Thymus (tissue), 11 donors: Measurements from ENCODE around the gene CELSR2. TPM values are rescaled to one million over a fixed set of nuclear protein-coding genes. Genes with fewer than 3 reads are reported as not detected.

Experiments used
- DNase-seq, 9 donors: peaks; one replicate each; pipeline ENCODE4 v3.0.0-alpha.2; 2013; ENCODE audit warnings: low spot score in 9 of 9, low read depth in 6 of 9, missing footprints in 1 of 9
- H3K27ac ChIP-seq, 2 donors: one replicate each; pipeline ENCODE4 v1.5.1; 2013; ENCODE audit warnings: control low read depth in 1 of 2, low read depth in 1 of 2, low read length in 1 of 2, mild to moderate bottlenecking in 1 of 2, moderate library complexity in 1 of 2
- H3K27me3 ChIP-seq, 2 donors: one replicate each; pipeline ENCODE4 v1.5.1; 2013; ENCODE audit warnings: low read length in 1 of 2; ENCODE audit not compliant: control insufficient read depth in 2 of 2, insufficient read depth in 1 of 2
- H3K36me3 ChIP-seq, 2 donors: one replicate each; pipeline ENCODE4 v1.5.1; 2013; ENCODE audit warnings: low read length in 1 of 2, mild to moderate bottlenecking in 1 of 2, moderate library complexity in 1 of 2; ENCODE audit not compliant: control insufficient read depth in 2 of 2, insufficient read depth in 2 of 2
- H3K4me1 ChIP-seq, 2 donors: one replicate each; pipeline ENCODE4 v1.5.1; 2013; ENCODE audit warnings: low read length in 2 of 2; ENCODE audit not compliant: control insufficient read depth in 2 of 2, insufficient read depth in 2 of 2
- H3K4me3 ChIP-seq, 2 donors: one replicate each; pipeline ENCODE4 v1.5.1; 2013; ENCODE audit warnings: low read length in 2 of 2, control low read depth in 1 of 2, mild to moderate bottlenecking in 1 of 2
- H3K9me3 ChIP-seq, 2 donors: one replicate each; pipeline ENCODE4 v1.5.1; 2013; ENCODE audit warnings: low read length in 1 of 2, mild to moderate bottlenecking in 1 of 2; ENCODE audit not compliant: control insufficient read depth in 2 of 2, insufficient read depth in 1 of 2
- WGBS: extraction: QIAGEN DNeasy Blood & Tissue Kit; methylation state at CpG from one replicate; pipeline ENCODE4 v1.1.7; 2013; 5-methylcytosine and 5-hydroxymethylcytosine counted together
- polyA plus RNA-seq: library from polyadenylated mRNA; stranded (reverse); fragments of 200-250 nt; gene quantifications from one replicate; pipeline ENCODE4 v1.2.3, GENCODE V29; 2013
- total RNA-seq: library from RNA; stranded (reverse); fragments of 120-200 nt; gene quantifications from one replicate; pipeline ENCODE4 v1.2.4, GENCODE V29; 2013
- donor health status: healthy.

The CELSR2 gene
- total and polyA plus RNA-seq, 2 donors = 1.2 to 2.5 TPM

DNA sequence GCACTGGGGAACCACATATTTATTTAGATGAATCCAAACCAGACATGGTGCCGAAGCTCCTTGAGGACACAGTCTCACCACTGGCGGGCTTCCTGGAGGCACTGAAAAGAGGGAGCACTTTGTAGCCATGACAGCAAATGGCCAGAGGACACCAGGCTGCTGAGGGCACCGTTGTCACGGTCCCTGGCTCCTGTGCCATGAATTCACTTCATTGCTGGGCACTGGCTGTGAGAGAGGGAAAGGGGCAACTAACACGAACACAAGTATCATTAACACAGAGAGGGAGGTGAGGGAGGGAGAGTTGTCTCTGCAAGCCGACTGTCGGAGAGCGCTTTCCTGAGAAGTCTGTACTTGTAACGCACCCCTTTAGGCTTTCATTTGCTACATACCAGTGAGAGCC lies 43.0 kb downstream of the CELSR2 start:
- Histone ChIP-seq H3K9me3 (no peaks in the 10 kb centered on the region), H3K4me1 (no peaks in the 10 kb centered on the region), H3K27ac (no peak overlapping the region), H3K4me3 (no peak overlapping the region), H3K27me3 (peaks cover 0 to 5% of the 10 kb centered on the region in 2 donors), H3K36me3 (no peaks in the 10 kb centered on the region)
- no peak for DNase-seq
- WGBS = 92% methylated on average over 9 of the region's 9 CpGs

DNA sequence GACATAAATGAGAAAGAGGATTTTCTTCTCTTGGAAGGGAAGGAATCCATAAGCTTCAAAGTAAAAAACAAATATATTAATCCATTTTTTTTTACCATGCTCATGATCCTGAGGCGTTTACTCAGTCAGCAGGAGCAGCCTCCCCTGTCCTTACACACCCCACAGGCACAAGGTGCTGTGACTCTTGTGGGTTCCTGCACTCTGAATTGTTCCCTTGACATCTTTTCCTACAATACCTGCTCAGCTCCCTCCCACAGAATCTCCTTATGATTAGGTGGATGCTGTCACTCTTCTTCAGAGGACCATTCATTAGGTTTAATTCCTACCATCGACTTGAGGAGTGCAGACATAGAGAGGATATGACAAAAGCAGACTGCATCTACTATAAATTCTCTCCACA lies 43.7 kb downstream of the CELSR2 start:
- 89% methylated on average over 2 of the region's 2 CpGs for WGBS
- Histone ChIP-seq H3K9me3 (no peaks in the 10 kb centered on the region), H3K4me1 (no peaks in the 10 kb centered on the region)

GRCh38 chr1:109294481-109294880 lies 45.1 kb downstream of the CELSR2 start:
- H3K27me3 ChIP-seq = peaks cover 0 to 5% of the 10 kb centered on the region in 2 donors
- no peaks in the 10 kb centered on the region for H3K36me3 ChIP-seq
- no peak for DNase-seq
- no peaks in the 10 kb centered on the region for H3K9me3 ChIP-seq
- H3K27ac ChIP-seq = no peak overlapping the region
- WGBS = 37% methylated on average over 4 of the region's 4 CpGs
- no peaks in the 10 kb centered on the region for H3K4me1 ChIP-seq
- no peak overlapping the region for H3K4me3 ChIP-seq

More for the DNA sequence above, 43.7 kb downstream of the CELSR2 start:
- DNase-seq = no peak
- Histone ChIP-seq H3K36me3 (no peaks in the 10 kb centered on the region), H3K4me3 (no peak overlapping the region), H3K27me3 (peaks cover 0 to 5% of the 10 kb centered on the region in 2 donors), H3K27ac (no peak overlapping the region)

DNA sequence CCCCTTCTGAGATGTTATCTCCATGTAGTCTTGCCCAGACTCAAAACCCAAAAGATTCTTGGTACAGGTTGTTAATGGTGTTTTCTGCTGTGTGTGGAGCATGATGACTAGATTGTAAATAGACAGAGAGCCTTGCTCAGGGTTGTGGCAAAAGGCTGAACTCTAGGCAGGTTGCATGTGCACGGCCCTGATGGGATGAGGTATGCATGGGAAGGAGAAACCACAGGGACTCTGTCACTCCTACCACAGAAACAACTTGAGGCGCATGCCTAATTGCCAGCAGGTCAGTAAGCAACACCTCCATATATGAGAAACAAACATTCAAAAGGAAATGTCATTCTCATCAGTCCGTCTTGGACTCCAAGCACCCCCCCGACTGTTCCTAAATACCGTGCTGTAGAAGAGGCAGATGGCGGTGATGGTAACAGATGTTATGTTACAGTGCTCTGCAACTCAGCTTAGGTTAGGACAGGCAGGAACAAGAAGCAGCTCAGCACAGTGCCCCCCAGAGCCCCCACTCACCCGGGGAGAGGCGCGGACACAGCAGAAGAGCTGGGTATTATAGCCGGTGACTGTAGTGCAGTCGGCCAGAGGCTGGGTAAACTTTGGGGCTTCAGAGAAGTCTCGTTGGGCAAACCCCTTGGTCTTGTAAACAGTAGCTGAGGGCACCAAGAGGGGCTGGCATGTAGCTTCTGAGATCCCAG lies 46.5 kb downstream of the CELSR2 start:
- H3K4me3 ChIP-seq = no peak overlapping the region
- no peak overlapping the region for H3K27ac ChIP-seq
- DNase-seq = no peak
- H3K9me3 ChIP-seq = no peaks in the 10 kb centered on the region
- no peaks in the 10 kb centered on the region for H3K4me1 ChIP-seq
- peaks cover 0 to 14% of the 10 kb centered on the region in 2 donors for H3K27me3 ChIP-seq
- H3K36me3 ChIP-seq = no peaks in the 10 kb centered on the region
- 90% methylated on average over 12 of the region's 12 CpGs for WGBS

DNA sequence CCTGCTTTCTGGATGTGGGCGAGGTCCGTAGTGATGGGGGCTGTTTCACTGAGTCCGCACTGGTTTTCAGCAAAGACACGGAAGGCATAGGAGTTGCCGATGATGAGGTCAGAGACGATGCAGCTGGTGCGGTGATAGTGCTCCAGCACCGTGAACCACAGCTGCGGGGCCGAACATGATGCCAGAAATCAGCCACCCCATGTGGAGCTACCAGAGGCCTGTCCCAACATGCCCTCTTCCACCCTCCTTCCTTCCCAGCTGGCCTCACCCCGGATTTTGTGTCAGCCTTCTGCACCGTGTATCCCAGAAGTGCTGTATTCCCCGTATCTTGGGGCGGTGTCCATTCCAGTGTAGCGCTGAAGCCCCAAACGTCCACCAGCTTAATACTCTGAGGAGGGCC lies 47.4 kb downstream of the CELSR2 start:
- no peak for DNase-seq
- peaks cover 0 to 14% of the 10 kb centered on the region in 2 donors for H3K27me3 ChIP-seq
- no peak overlapping the region for H3K4me3 ChIP-seq
- H3K9me3 ChIP-seq = no peaks in the 10 kb centered on the region
- H3K27ac ChIP-seq = no peak overlapping the region
- WGBS = 94% methylated on average over 16 of the region's 16 CpGs
- H3K4me1 ChIP-seq = no peaks in the 10 kb centered on the region
- no peaks in the 10 kb centered on the region for H3K36me3 ChIP-seq

DNA sequence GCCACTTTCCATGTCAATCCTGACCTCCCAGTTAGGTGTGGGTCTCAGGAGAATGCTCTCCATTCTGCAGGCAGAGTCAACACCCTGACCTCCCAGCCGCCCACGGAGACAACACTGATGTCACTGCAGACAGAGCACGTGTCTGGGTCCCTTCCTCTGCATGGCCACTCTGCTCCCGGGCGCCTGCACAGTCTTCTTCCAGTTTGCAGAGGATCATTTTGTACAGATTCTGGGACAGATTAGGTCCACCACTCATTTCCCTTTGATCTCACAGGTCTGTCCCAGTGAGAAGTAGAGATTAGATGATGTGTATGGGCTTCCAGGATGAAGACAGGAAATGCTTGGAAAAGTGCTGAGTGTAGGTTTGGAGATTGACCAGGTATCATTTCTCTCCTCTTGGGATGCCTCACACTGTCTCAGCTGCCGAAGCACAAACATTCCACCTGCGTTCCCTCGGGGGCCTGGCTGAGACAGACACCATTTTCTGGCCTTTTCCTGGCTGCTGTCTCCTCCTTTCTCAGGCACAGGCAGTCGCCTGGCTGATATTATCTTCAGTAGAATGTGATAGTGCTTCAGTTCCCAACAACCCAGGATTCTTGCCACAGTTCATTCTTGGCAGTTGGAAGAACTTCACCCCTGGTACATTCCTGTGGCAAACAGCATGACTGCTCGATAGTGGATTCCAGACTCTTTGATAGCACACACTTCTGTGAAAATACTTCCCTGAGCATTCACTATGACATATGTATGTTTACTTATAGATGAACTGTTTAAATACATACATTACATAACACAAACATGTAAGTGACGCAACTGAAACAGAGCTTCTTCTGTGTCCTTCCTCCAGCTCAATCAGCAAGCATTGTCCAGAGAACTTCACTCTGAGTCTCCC lies 49.6 kb downstream of the CELSR2 start:
- 89% methylated on average over 11 of the region's 11 CpGs for WGBS
- H3K9me3 ChIP-seq = no peaks in the 10 kb centered on the region
- no peak overlapping the region for H3K4me3 ChIP-seq
- H3K27me3 ChIP-seq = peaks cover 0 to 14% of the 10 kb centered on the region in 2 donors
- DNase-seq = no peak
- no peak overlapping the region for H3K27ac ChIP-seq
- H3K4me1 ChIP-seq = no peaks in the 10 kb centered on the region
- no peaks in the 10 kb centered on the region for H3K36me3 ChIP-seq

DNA sequence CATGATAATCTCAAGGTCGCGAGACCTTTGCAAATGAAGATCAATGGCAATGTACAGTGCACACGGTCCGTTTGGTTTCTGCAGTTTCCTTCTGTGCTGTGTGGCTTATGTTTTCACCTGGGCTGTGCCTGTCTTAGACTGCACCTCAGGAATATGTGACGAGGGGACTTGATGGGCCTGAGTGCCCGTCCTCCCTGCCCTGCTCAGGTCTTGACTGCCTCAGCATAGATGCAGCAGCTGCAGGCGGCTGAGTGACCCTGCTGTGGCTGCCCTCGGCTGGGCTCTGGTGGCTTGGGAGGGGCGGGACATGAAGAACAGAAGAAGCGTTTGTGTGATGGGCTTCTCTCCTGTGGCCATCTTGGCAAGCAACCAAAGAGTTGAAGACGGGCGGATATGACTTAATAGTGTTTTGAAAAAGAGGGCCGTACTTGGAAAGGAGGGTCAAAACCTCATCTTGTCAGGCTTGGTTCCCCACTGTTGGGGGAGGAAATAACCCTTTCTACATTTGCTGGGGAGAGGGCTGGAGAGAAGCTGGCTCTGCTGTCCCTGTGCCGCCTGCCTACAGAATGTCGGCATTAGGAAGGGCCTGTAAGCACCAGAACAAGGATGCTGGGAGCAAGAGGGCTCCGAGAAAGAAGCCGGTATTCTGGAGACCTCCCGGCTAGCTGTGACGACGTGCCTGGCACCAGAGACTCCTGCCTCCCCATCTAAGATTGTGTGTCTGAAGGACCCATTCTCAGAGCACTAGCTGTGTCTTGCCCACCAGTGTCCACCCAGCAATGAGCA lies 50.4 kb downstream of the CELSR2 start:
- no peaks in the 10 kb centered on the region for H3K36me3 ChIP-seq
- no peak overlapping the region for H3K4me3 ChIP-seq
- peaks cover 0 to 14% of the 10 kb centered on the region in 2 donors for H3K27me3 ChIP-seq
- WGBS = 96% methylated on average over 20 of the region's 20 CpGs
- H3K27ac ChIP-seq = no peak overlapping the region
- DNase-seq = no peak
- H3K4me1 ChIP-seq = no peaks in the 10 kb centered on the region
- no peaks in the 10 kb centered on the region for H3K9me3 ChIP-seq

- Histone ChIP-seq H3K4me3 (no peak overlapping the region), H3K4me1 (no peaks in the 10 kb centered on the region), H3K27me3 (peaks cover 0 to 10% of the 10 kb centered on the region in 2 donors), H3K36me3 (no peaks in the 10 kb centered on the region), H3K27ac (no peak overlapping the region), H3K9me3 (no peaks in the 10 kb centered on the region)
- 81% methylated on average over 16 of the region's 16 CpGs for WGBS
- DNase-seq = no peak
These were observed 51.4 kb downstream of the CELSR2 start for GRCh38 chr1:109300650-109301151.
